ENCODE results near the gene CDK3. TPM values are rescaled to one million over a fixed set of nuclear protein-coding genes. Genes with fewer than 3 reads are reported as not detected.

Gene CDK3
- total and polyA plus RNA-seq, 9 of the 15 experiments (the other 6 are each of a cell fraction or from before 2014, with no cell fraction given), result 0.55 to 8.2 (median 4.7) TPM

GRCh38 chr17:75979705-75980187 lies 20.9 kb upstream of the CDK3 start:
- no peak for FAIRE-seq
- Histone ChIP-seq H2AFZ (ENCODE audit: low read depth, low read length) (peak overlapping the region; percentile 95), H3K9me1 (ENCODE audit: control insufficient read depth, insufficient read depth, low read length) (no peaks in the 10 kb centered on the region), H3K36me3 (ENCODE audit: control insufficient read depth, insufficient read depth, low read length) (no peaks in the 10 kb centered on the region; the same call in 2 of the 3 replicates), H3K4me3 (peak overlapping the region; percentile 67), H4K20me1 (replicated peaks; ENCODE audit: control insufficient read depth, insufficient read depth, low read length) (no peaks in the 10 kb centered on the region), H3K4me2 (ENCODE audit: insufficient read depth, low read length) (peak overlapping the region; percentile 96), H3K9ac (ENCODE audit: insufficient read depth in 1 of 2, low read depth in 2 of 2, low read length in 2 of 2) (peak overlapping the region; percentile 79 to 96), H3K27me3 (ENCODE audit: control insufficient read depth in 2 of 2, insufficient read depth in 2 of 2, low read length in 2 of 2) (no peaks in the 10 kb centered on the region), H3K27ac (ENCODE audit: extremely low read depth, low read depth, low read length) (peak overlapping the region; percentile 78), H3K9me3 (replicated peaks; ENCODE audit: control insufficient read depth, insufficient read depth, low read depth, low read length) (no peaks in the 10 kb centered on the region), H3K79me2 (ENCODE audit: control insufficient read depth, insufficient read depth, low read length) (peaks cover 38% of the 10 kb centered on the region), H3K4me1 (replicated peaks in 1 of 2; ENCODE audit: control insufficient read depth in 2 of 2, insufficient read depth in 2 of 2, low read length in 2 of 2) (peaks cover 34 to 43% of the 10 kb centered on the region in 2 experiments)
- ChIA-PET POLR2A (interaction anchor here (0.7 to 1.5 kb wide), 5 partner anchors 10 to 115 kb away, joined by 3 to 5 read pairs (median 3); no protein-coding TSS in a partner anchor), CTCF (ENCODE audit: low intra/inter-chr PET ratio) (no interaction called here)
- DNase-seq (ENCODE audit: extremely low read depth in 1 of 4, low spot score in 3 of 4), result no peak
- WGBS (ENCODE audit: insufficient coverage, low coverage, missing lambda C conversion rate), result under 1% methylated on average over 19 of the region's 19 CpGs
- intact Hi-C loops (cut with micrococcal nuclease), result loop anchor here (5.0 to 10.0 kb wide), 2 partner anchors 37 to 195 kb away; partner anchors contain the start of genes FBF1 and UNK
- TSS peak; percentile 90 for BruUV-seq (replicated peaks)
- in situ Hi-C loops (cut with MboI), result no loop called here
- peak; percentile 26 for ATAC-seq
- TF ChIP-seq ZEB2 (IDR thresholded peaks at IDR 0.05) (no peak), ZNF584 (CRISPR knock-in tag; IDR thresholded peaks at IDR 0.05; ENCODE audit: low read depth) (no peak), TRIM24 (IDR thresholded peaks at IDR 0.05) (no peak), GABPA (tag; conservative IDR thresholded peaks at IDR 0.05; ENCODE audit: low read depth) (peak; percentile 80), NBN (IDR thresholded peaks at IDR 0.05; ENCODE audit: low read depth) (no peak), ZFP91 (CRISPR knock-in tag; IDR thresholded peaks at IDR 0.05) (no peak), MEF2A (IDR thresholded peaks at IDR 0.05; ENCODE audit: control insufficient read depth, low read depth, low read length) (no peak), RAD51 (IDR thresholded peaks at IDR 0.05; ENCODE audit: borderline replicate concordance, low read depth) (no peak), GTF2E2 (tag; IDR thresholded peaks at IDR 0.05) (peak; percentile 85), FOXJ2 (tag; IDR thresholded peaks at IDR 0.05) (no peak), NFYB (IDR thresholded peaks at IDR 0.05; ENCODE audit: extremely low read depth, insufficient read length) (no peak), CREB3L1 (IDR thresholded peaks at IDR 0.05; ENCODE audit: borderline replicate concordance, low read depth) (no peak), ZNF224 (CRISPR knock-in tag; IDR thresholded peaks at IDR 0.05) (no peak), YBX1 (IDR thresholded peaks at IDR 0.05) (no peak), HDGF (IDR thresholded peaks at IDR 0.05) (0 out of 2 replicates have a peak, but pooled peaks have one; percentile 59), ZC3H11A (IDR thresholded peaks at IDR 0.05; ENCODE audit: low read depth, low read length) (no peak), TCF7 (IDR thresholded peaks at IDR 0.05; ENCODE audit: borderline replicate concordance) (no peak), TRIM25 (IDR thresholded peaks at IDR 0.05; ENCODE audit: borderline replicate concordance) (0 out of 2 replicates have a peak, but pooled peaks have one; percentile 15), ZC3H4 (CRISPR knock-in tag; IDR thresholded peaks at IDR 0.05; ENCODE audit: borderline replicate concordance) (peak; percentile 90; the same call in 1 of the 2 replicates), HCFC1 (IDR thresholded peaks at IDR 0.05; ENCODE audit: low read depth, low read length) (no peak), BRD4 (IDR thresholded peaks at IDR 0.05) (0 out of 2 replicates have a peak, but pooled peaks have one; percentile 45)

All from K562 (cell line).